Brain microvascular endothelial cell (primary cell): Measurements from ENCODE around the gene NDUFA13.
A peak's percentile ranks its signal among the peaks of the same experiment; 100 is the strongest.

Source experiments
- DNase-seq: peaks from one replicate; pipeline ENCODE4 v3.0.0-alpha.2; 2020
- H3K27ac ChIP-seq: fragments of 250-450 bp; sonication (Bioruptor Pico); 2 replicates; pipeline ENCODE4 v1.5.1; 2020; ENCODE audit warnings: mild to moderate bottlenecking, moderate library complexity
- H3K27me3 ChIP-seq: fragments of 250-450 bp; sonication (Bioruptor Pico); replicated peaks from 2 replicates; pipeline ENCODE4 v1.5.1; 2020; ENCODE audit warnings: mild to moderate bottlenecking
- H3K36me3 ChIP-seq: fragments of 250-450 bp; sonication (Bioruptor Pico); replicated peaks from 2 replicates; pipeline ENCODE4 v1.5.1; 2020; ENCODE audit warnings: mild to moderate bottlenecking
- H3K4me3 ChIP-seq: 2 replicates; pipeline ENCODE4 v1.5.1; 2011; ENCODE audit warnings: low read depth, mild to moderate bottlenecking, control low read depth, low read length, moderate library complexity
- CTCF ChIP-seq: IDR thresholded peaks from 2 replicates; pipeline ENCODE4 v1.5.1; 2011; ENCODE audit warnings: low read depth, mild to moderate bottlenecking, moderate library complexity, low read length, control low read depth, inconsistent platforms; ENCODE audit errors: missing control alignments
- in situ Hi-C: cut with HindIII; loops from 2 replicates; pipeline ENCODE4 v1.10.0; 2017; ENCODE audit warnings: low sequenced_read_pairs, low pct_ligation_motif_present

The NDUFA13 gene

GRCh38 chr19:19489804-19490204 is 26.2 kb upstream of the NDUFA13 start:
- no peak overlapping the region for H3K4me3 ChIP-seq

GRCh38 chr19:19490214-19490968 is 25.6 kb upstream of the NDUFA13 start:
- H3K27me3 ChIP-seq, result no peaks in the 10 kb centered on the region
- no peak overlapping the region for H3K4me3 ChIP-seq
- DNase-seq, result peak; percentile 77
- peak overlapping the region; percentile 86 for H3K27ac ChIP-seq
- peaks cover 12% of the 10 kb centered on the region for H3K36me3 ChIP-seq
- in situ Hi-C loops, result no loop called here
- peak; percentile 85 for TF ChIP-seq CTCF

More at GRCh38 chr19:19489804-19490204, 26.2 kb upstream of the NDUFA13 start:
- DNase-seq, result no peak
- in situ Hi-C loops, result no loop called here
- TF ChIP-seq CTCF, result no peak
- Histone ChIP-seq H3K27ac (peak overlapping the region; percentile 86), H3K27me3 (no peaks in the 10 kb centered on the region), H3K36me3 (peaks cover 12% of the 10 kb centered on the region)

GRCh38 chr19:19491321-19492025 is 24.6 kb upstream of the NDUFA13 start:
- H3K27me3 ChIP-seq, result no peaks in the 10 kb centered on the region
- no peak overlapping the region for H3K4me3 ChIP-seq
- TF ChIP-seq CTCF, result no peak
- in situ Hi-C loops, result no loop called here
- DNase-seq, result no peak
- peaks cover 21% of the 10 kb centered on the region for H3K36me3 ChIP-seq
- H3K27ac ChIP-seq, result no peak overlapping the region

- TF ChIP-seq CTCF, result no peak
- in situ Hi-C loops, result no loop called here
- peaks cover 24% of the 10 kb centered on the region for H3K36me3 ChIP-seq
- H3K4me3 ChIP-seq, result no peak overlapping the region
- H3K27me3 ChIP-seq, result no peaks in the 10 kb centered on the region
- H3K27ac ChIP-seq, result no peak overlapping the region
- no peak for DNase-seq
Measured at GRCh38 chr19:19492026-19492610, 23.9 kb upstream of the NDUFA13 start.

GRCh38 chr19:19493841-19494546 is 22.0 kb upstream of the NDUFA13 start:
- no peaks in the 10 kb centered on the region for H3K27me3 ChIP-seq
- TF ChIP-seq CTCF, result peak; percentile 9
- H3K27ac ChIP-seq, result no peak overlapping the region
- no peak for DNase-seq
- no peak overlapping the region for H3K4me3 ChIP-seq
- H3K36me3 ChIP-seq, result peaks cover 40% of the 10 kb centered on the region
- in situ Hi-C loops, result no loop called here
